Liver (tissue), 3 donors: ENCODE data around the gene UGGT2.

Source experiments
- CTCF ChIP-seq: fragments of 150-350 bp; IDR thresholded peaks from 2 replicates; pipeline ENCODE4 v1.5.1; 2017; ENCODE audit warnings: improper control_type of control experiment, low read depth, low read length; ENCODE audit not compliant: missing input control
- HNF4A ChIP-seq, 2 donors: conservative IDR thresholded peaks; 2 replicates each; pipeline ENCODE4 v1.6.1; 2016; ENCODE audit warnings: antibody characterized with exemption in 2 of 2, mild to moderate bottlenecking in 2 of 2
- RAD21 ChIP-seq, 2 donors: IDR thresholded peaks; 2 replicates each; pipeline ENCODE4 v1.6.1; 2016; ENCODE audit warnings: antibody characterized with exemption in 2 of 2, mild to moderate bottlenecking in 2 of 2
- RXRA ChIP-seq, 2 donors: IDR thresholded peaks; 2 replicates each; pipeline ENCODE4 v1.6.1; 2017 to 2018; ENCODE audit warnings: antibody characterized with exemption in 2 of 2, mild to moderate bottlenecking in 1 of 2
- SP1 ChIP-seq: IDR thresholded peaks from 2 replicates; pipeline ENCODE4 v1.6.1; 2018; ENCODE audit warnings: antibody characterized with exemption, mild to moderate bottlenecking
- TAF1 ChIP-seq: conservative IDR thresholded peaks from 2 replicates; pipeline ENCODE4 v1.6.1; 2016; ENCODE audit warnings: antibody characterized with exemption, mild to moderate bottlenecking
- YY1 ChIP-seq: IDR thresholded peaks from 2 replicates; pipeline ENCODE4 v1.6.1; 2016; ENCODE audit warnings: antibody characterized with exemption, mild to moderate bottlenecking
- donor health status: healthy.
- donor health status: healthy.

GRCh38 chr13:96080676-96081075 lies 27.5 kb upstream of the UGGT2 start:
- TF ChIP-seq CTCF (no peak), RAD21 (IDR thresholded peaks at IDR 0.05) (no peak), RXRA (IDR thresholded peaks at IDR 0.05) (no peak), YY1 (no peak), SP1 (no peak), TAF1 (no peak), HNF4A (conservative IDR thresholded peaks at IDR 0.05) (no peak)
